GM23338 (cell line): ENCODE measurements around the gene CASP7. TPM values are rescaled to one million over a fixed set of nuclear protein-coding genes. Genes with fewer than 3 reads are reported as not detected.

Experiments
- ATAC-seq: fragments of 200-7000 bp; cut with Tn5 transposase; 3 replicates; pipeline ENCODE4 v1.9.1; 2020
- DNase-seq: peaks from one replicate; pipeline ENCODE4 v3.0.0-alpha.2; 2015; ENCODE audit warnings: low spot score
- H2AFZ ChIP-seq: fragments of 200-600 bp; sonication (generic); 2 replicates; pipeline ENCODE4 v1.8.0; 2016; ENCODE audit warnings: antibody characterized with exemption, mild to moderate bottlenecking, moderate library complexity
- H3F3A ChIP-seq: fragments of 200-600 bp; sonication (generic); replicated peaks from 2 replicates; pipeline ENCODE4 v1.8.0; 2017; ENCODE audit warnings: antibody characterized with exemption, mixed run types, low read depth
- H3K27ac ChIP-seq: fragments of 200-600 bp; sonication (generic); 2 replicates; pipeline ENCODE4 v1.6.1; 2016; ENCODE audit warnings: low read depth
- H3K27me3 ChIP-seq: fragments of 200-600 bp; sonication (generic); 2 replicates; pipeline ENCODE4 v1.8.0; 2016; ENCODE audit warnings: mild to moderate bottlenecking, mixed run types, moderate library complexity; ENCODE audit not compliant: insufficient read depth
- H3K36me3 ChIP-seq: fragments of 200-600 bp; sonication (generic); 2 replicates; pipeline ENCODE4 v1.8.0; 2016; ENCODE audit warnings: mild to moderate bottlenecking; ENCODE audit not compliant: insufficient read depth
- H3K4me1 ChIP-seq: fragments of 200-600 bp; sonication (generic); 2 replicates; pipeline ENCODE4 v1.8.0; 2016; ENCODE audit warnings: mild to moderate bottlenecking, moderate library complexity; ENCODE audit not compliant: insufficient read depth
- H3K4me2 ChIP-seq: fragments of 200-600 bp; sonication (generic); 2 replicates; pipeline ENCODE4 v1.7.1; 2017; ENCODE audit warnings: mixed run types
- H3K4me3 ChIP-seq: fragments of 200-600 bp; sonication (generic); 2 replicates; pipeline ENCODE4 v1.6.1; 2016; ENCODE audit warnings: mixed run types
- H3K79me2 ChIP-seq: fragments of 200-600 bp; sonication (generic); replicated peaks from 2 replicates; pipeline ENCODE4 v1.8.0; 2017; ENCODE audit warnings: mild to moderate bottlenecking; ENCODE audit not compliant: insufficient read depth
- H3K9me2 ChIP-seq: fragments of 200-600 bp; sonication (generic); 2 replicates; pipeline ENCODE4 v1.8.0; 2017; ENCODE audit not compliant: insufficient read depth
- H4K20me1 ChIP-seq: fragments of 200-600 bp; sonication (generic); replicated peaks from 2 replicates; pipeline ENCODE4 v1.8.0; 2017; ENCODE audit warnings: mild to moderate bottlenecking; ENCODE audit not compliant: insufficient read depth
- H3K27ac Mint-ChIP-seq: 2 replicates; pipeline ENCODE4 v1.8.0; 2020; ENCODE audit warnings: inconsistent platforms, mild to moderate bottlenecking, moderate library complexity, mixed read lengths
- H3K27me3 Mint-ChIP-seq: 3 replicates; pipeline ENCODE4 v1.8.0; 2022; ENCODE audit warnings: low read depth, mild to moderate bottlenecking, moderate library complexity, mixed read lengths, inconsistent platforms; ENCODE audit not compliant: insufficient read depth, poor library complexity
- H3K36me3 Mint-ChIP-seq: 3 replicates; pipeline ENCODE4 v1.8.0; 2021; ENCODE audit warnings: low read depth, mild to moderate bottlenecking, inconsistent platforms, moderate library complexity, mixed read lengths
- H3K4me1 Mint-ChIP-seq: 3 replicates; pipeline ENCODE4 v1.8.0; 2020; ENCODE audit warnings: mild to moderate bottlenecking, inconsistent platforms, mixed read lengths
- H3K4me3 Mint-ChIP-seq: 3 replicates; pipeline ENCODE4 v1.8.0; 2021; ENCODE audit warnings: moderate library complexity, mild to moderate bottlenecking, inconsistent platforms, mixed read lengths
- H3K9me3 Mint-ChIP-seq: 3 replicates; pipeline ENCODE4 v1.8.0; 2020; ENCODE audit warnings: moderate library complexity, mild to moderate bottlenecking, inconsistent platforms, mixed read lengths
- CTCF ChIP-seq, 2 experiments: fragments of 200-600 bp in 1 of 2; sonication (generic) in 1 of 2; conservative IDR thresholded peaks; 2 replicates each; pipeline versions ENCODE4 v1.5.1 to v1.6.1; 2016 to 2017; ENCODE audit warnings: antibody characterized with exemption in 2 of 2, low read depth in 2 of 2, mild to moderate bottlenecking in 2 of 2, moderate library complexity in 1 of 2
- ETS1 ChIP-seq: IDR thresholded peaks from 2 replicates; pipeline ENCODE4 v1.6.1; 2016; ENCODE audit warnings: antibody characterized with exemption
- EZH2phosphoT487 ChIP-seq: fragments of 200-600 bp; sonication (generic); IDR thresholded peaks from one replicate; pipeline ENCODE4 v1.8.1; 2018; ENCODE audit warnings: antibody characterized with exemption; ENCODE audit not compliant: unreplicated experiment
- JUNB ChIP-seq: IDR thresholded peaks from one replicate; pipeline ENCODE4 v1.6.1; 2016; ENCODE audit warnings: antibody characterized with exemption; ENCODE audit not compliant: unreplicated experiment
- REST ChIP-seq: IDR thresholded peaks from one replicate; pipeline ENCODE4 v1.6.1; 2018; ENCODE audit warnings: antibody characterized with exemption; ENCODE audit not compliant: unreplicated experiment
- ZNF114 ChIP-seq: fragments of 250-450 bp; sonication (Bioruptor Pico); IDR thresholded peaks from 2 replicates; pipeline ENCODE4 v1.5.0; 2020; ENCODE audit warnings: mild to moderate bottlenecking, moderate library complexity
- ZNF331 ChIP-seq: fragments of 250-450 bp; sonication (Bioruptor Pico); IDR thresholded peaks from 2 replicates; pipeline ENCODE4 v1.5.0; 2020; ENCODE audit warnings: low read depth, mild to moderate bottlenecking, moderate library complexity
- microRNA-seq: library from miRNA; unstranded; fragments of <30 nt; microRNA quantifications from one replicate; pipeline ENCODE4, GENCODE V29; 2017
- polyA plus RNA-seq: library from polyadenylated mRNA; unstranded; fragments of >200 nt; fragmentation: Nextera tagmentation; extraction: Ambion mirVana; gene quantifications from 2 replicates; pipeline ENCODE4 v1.2.1, GENCODE V29; 2016
- total RNA-seq: library from RNA; depleted of rRNA; stranded (reverse); fragments of >200 nt; shearing (Covaris generic); gene quantifications from 2 replicates; pipeline ENCODE4 v1.2.3, GENCODE V29; 2014; rRNA removed

The CASP7 gene
- total and polyA plus RNA-seq, 2 experiments from 2014 or later: 2.1 to 7.0 TPM

GRCh38 chr10:113775686-113776294 is 96.1 kb downstream of the CASP7 start:
- TF ChIP-seq JUNB (no peak), CTCF (conservative IDR thresholded peaks at IDR 0.05; ENCODE audit: low read depth in 2 of 2) (peak in 1 of 2 experiments; percentile 25; a peak in 2 of 4 replicates)
- DNase-seq (peak; percentile 22), ATAC-seq (peak; percentile 31; the same call in 1 of the 3 replicates)
- Histone ChIP-seq H3K27ac (no peak overlapping the region), H3K4me2 (no peak overlapping the region), H3K36me3 (no peaks in the 10 kb centered on the region), H3F3A (no peaks in the 10 kb centered on the region), H2AFZ (peak overlapping the region; percentile 47; the same call in 1 of the 2 replicates), H3K4me1 (no peaks in the 10 kb centered on the region), H3K9me2 (peaks cover 4% of the 10 kb centered on the region; the same call in 1 of the 2 replicates), H4K20me1 (no peaks in the 10 kb centered on the region), H3K27me3 (no peaks in the 10 kb centered on the region), H3K79me2 (no peaks in the 10 kb centered on the region), H3K4me3 (no peak overlapping the region)
- H3K36me3 Mint-ChIP-seq: no peaks in the 10 kb centered on the region
- H3K27me3 Mint-ChIP-seq: no peaks in the 10 kb centered on the region
- H3K4me3 Mint-ChIP-seq: no peak overlapping the region
- H3K4me1 Mint-ChIP-seq: peaks cover 2% of the 10 kb centered on the region; the same call in 2 of the 3 replicates
- no peaks in the 10 kb centered on the region for H3K9me3 Mint-ChIP-seq
- no peak overlapping the region for H3K27ac Mint-ChIP-seq

GRCh38 chr10:113776553-113776952 is 96.8 kb downstream of the CASP7 start:
- H4K20me1 ChIP-seq: no peaks in the 10 kb centered on the region
- Mint-ChIP-seq H3K27me3 (no peaks in the 10 kb centered on the region), H3K4me1 (peaks cover 4% of the 10 kb centered on the region; the same call in 2 of the 3 replicates), H3K9me3 (no peaks in the 10 kb centered on the region), H3K27ac (no peak overlapping the region), H3K36me3 (no peaks in the 10 kb centered on the region), H3K4me3 (no peak overlapping the region)
- H3K79me2 ChIP-seq: no peaks in the 10 kb centered on the region
- peaks cover 4% of the 10 kb centered on the region; the same call in 1 of the 2 replicates for H3K9me2 ChIP-seq
- no peak for DNase-seq
- H3K4me2 ChIP-seq: no peak overlapping the region
- H3F3A ChIP-seq: no peaks in the 10 kb centered on the region
- no peak overlapping the region for H3K27ac ChIP-seq
- no peaks in the 10 kb centered on the region for H3K27me3 ChIP-seq
- ATAC-seq: no peak
- no peaks in the 10 kb centered on the region for H3K36me3 ChIP-seq
- H3K4me1 ChIP-seq: no peaks in the 10 kb centered on the region
- TF ChIP-seq EZH2phosphoT487 (no peak), REST (no peak), ETS1 (no peak), ZNF331 (CRISPR knock-in tag) (no peak), ZNF114 (CRISPR knock-in tag) (no peak), JUNB (no peak)
- H3K4me3 ChIP-seq: no peak overlapping the region
- H2AFZ ChIP-seq: no peak overlapping the region

Small RNA genes within 50 kb of the gene (microRNA-seq; reads per million reads assigned to microRNA genes)
- gene MIR4483: not detected

Other genes with a start within 250 kb of the CASP7 start
- not detected in 2 replicates for gene HABP2, start 126.9 kb upstream of the CASP7 start, total RNA-seq
- gene HABP2, start 126.9 kb upstream of the CASP7 start, polyA plus RNA-seq: not detected in 2 replicates
- gene NRAP, start 15.9 kb upstream of the CASP7 start, total RNA-seq: not detected in 2 replicates
- gene NRAP, start 15.9 kb upstream of the CASP7 start, polyA plus RNA-seq: not detected in 2 replicates
- not detected in 2 replicates for gene PLEKHS1, start 71.8 kb downstream of the CASP7 start, total RNA-seq
- not detected in 2 replicates for gene PLEKHS1, start 71.8 kb downstream of the CASP7 start, polyA plus RNA-seq
- 13.5 and 13.8 TPM in 2 replicates for gene DCLRE1A, start 174.2 kb downstream of the CASP7 start, total RNA-seq
- 4.3 and 6.1 TPM in 2 replicates for gene DCLRE1A, start 174.2 kb downstream of the CASP7 start, polyA plus RNA-seq
- gene NHLRC2, start 174.7 kb downstream of the CASP7 start, total RNA-seq: 20.2 and 28.1 TPM in 2 replicates
- 13.0 and 15.5 TPM in 2 replicates for gene NHLRC2, start 174.7 kb downstream of the CASP7 start, polyA plus RNA-seq